Astrocyte of the hippocampus (primary cell): ENCODE results near the gene KIF18A.
"Not testable (repeated sequence)": the region's sequence is repeated elsewhere in the genome, so short reads cannot be mapped to it uniquely, and the experiment has no call there.

Experiments used
- DNase-seq: peaks from one replicate; pipeline ENCODE4 v3.0.0; 2011; ENCODE audit warnings: low read depth, low spot score

The KIF18A gene

GRCh38 chr11:28106353-28107043, 1.5 kb downstream of the KIF18A start:
- DNase-seq, result no peak

- no peak for DNase-seq
Measured at GRCh38 chr11:28105869-28106268, 2.1 kb downstream of the KIF18A start.

- no peak for DNase-seq
Measured at GRCh38 chr11:28104984-28105383, 3.0 kb downstream of the KIF18A start.

- no peak for DNase-seq
Measured at GRCh38 chr11:28104425-28104824, 3.5 kb downstream of the KIF18A start.

GRCh38 chr11:28102300-28102699, 5.7 kb downstream of the KIF18A start:
- DNase-seq, result peak; percentile 31

- no peak for DNase-seq
Measured at GRCh38 chr11:28100665-28101064, 7.3 kb downstream of the KIF18A start.

- no peak for DNase-seq
Measured at GRCh38 chr11:28099715-28100114, 8.2 kb downstream of the KIF18A start.

GRCh38 chr11:28098257-28098656, 9.7 kb downstream of the KIF18A start:
- DNase-seq, result no peak

GRCh38 chr11:28092786-28093185, 15.2 kb downstream of the KIF18A start:
- no peak for DNase-seq

GRCh38 chr11:28090052-28090749, 17.8 kb downstream of the KIF18A start:
- DNase-seq, result no peak

GRCh38 chr11:28089378-28089777, 18.6 kb downstream of the KIF18A start:
- DNase-seq, result no peak

- not testable (repeated sequence) for DNase-seq
Measured at GRCh38 chr11:28087693-28088092, 20.3 kb downstream of the KIF18A start.

- DNase-seq, result not testable (repeated sequence)
Measured at GRCh38 chr11:28087192-28087591, 20.8 kb downstream of the KIF18A start.

GRCh38 chr11:28086569-28086968, 21.4 kb downstream of the KIF18A start:
- no peak for DNase-seq

GRCh38 chr11:28083118-28083517, 24.8 kb downstream of the KIF18A start:
- no peak for DNase-seq

- DNase-seq, result no peak
Measured at GRCh38 chr11:28077521-28077920, 30.4 kb downstream of the KIF18A start.

GRCh38 chr11:28072321-28072720, 35.6 kb downstream of the KIF18A start:
- peak; percentile 23 for DNase-seq

GRCh38 chr11:28071305-28071704, 36.7 kb downstream of the KIF18A start:
- DNase-seq, result no peak

GRCh38 chr11:28058333-28058732, 49.6 kb downstream of the KIF18A start:
- DNase-seq, result peak; percentile 68

GRCh38 chr11:28054821-28055220, 53.1 kb downstream of the KIF18A start:
- DNase-seq, result no peak

- peak; percentile 35 for DNase-seq
Measured at GRCh38 chr11:28049338-28050216, 58.4 kb downstream of the KIF18A start.

GRCh38 chr11:28048812-28049211, 59.1 kb downstream of the KIF18A start:
- DNase-seq, result no peak
